ENCODE measurements around the gene BCL2L12.

GRCh38 chr19:49641688-49642491 is 23.8 kb upstream of the BCL2L12 start, which contains the start of gene SCAF1:
- TF ChIP-seq CTCF (IDR thresholded peaks at IDR 0.05), result peak in 1 of 5 experiments; percentile 33
- peak; percentile 97 to 99 for TF ChIP-seq POLR2A (IDR thresholded peaks at IDR 0.05)
